ENCODE measurements around the gene FMN1.

DNA sequence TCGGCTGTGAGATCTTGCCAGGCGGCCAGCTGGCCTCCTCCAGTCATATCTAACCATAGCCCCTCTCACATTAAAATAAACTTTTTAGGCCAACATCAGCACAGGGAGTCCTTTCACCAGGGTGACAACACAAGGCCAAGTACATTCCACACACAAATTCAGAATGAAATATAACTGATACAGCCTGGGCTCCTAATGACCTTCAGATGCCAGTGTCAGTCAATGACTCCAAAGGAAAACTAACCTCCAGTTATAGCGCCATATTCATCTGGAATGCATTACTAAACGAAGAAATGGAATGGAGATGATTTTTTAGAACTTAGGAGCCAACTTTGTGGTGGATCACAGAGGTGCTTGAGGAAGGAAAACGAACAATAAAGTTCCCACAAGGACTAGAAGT is 271.3 kb downstream of the FMN1 start:
- TF ChIP-seq, protein P1, sequence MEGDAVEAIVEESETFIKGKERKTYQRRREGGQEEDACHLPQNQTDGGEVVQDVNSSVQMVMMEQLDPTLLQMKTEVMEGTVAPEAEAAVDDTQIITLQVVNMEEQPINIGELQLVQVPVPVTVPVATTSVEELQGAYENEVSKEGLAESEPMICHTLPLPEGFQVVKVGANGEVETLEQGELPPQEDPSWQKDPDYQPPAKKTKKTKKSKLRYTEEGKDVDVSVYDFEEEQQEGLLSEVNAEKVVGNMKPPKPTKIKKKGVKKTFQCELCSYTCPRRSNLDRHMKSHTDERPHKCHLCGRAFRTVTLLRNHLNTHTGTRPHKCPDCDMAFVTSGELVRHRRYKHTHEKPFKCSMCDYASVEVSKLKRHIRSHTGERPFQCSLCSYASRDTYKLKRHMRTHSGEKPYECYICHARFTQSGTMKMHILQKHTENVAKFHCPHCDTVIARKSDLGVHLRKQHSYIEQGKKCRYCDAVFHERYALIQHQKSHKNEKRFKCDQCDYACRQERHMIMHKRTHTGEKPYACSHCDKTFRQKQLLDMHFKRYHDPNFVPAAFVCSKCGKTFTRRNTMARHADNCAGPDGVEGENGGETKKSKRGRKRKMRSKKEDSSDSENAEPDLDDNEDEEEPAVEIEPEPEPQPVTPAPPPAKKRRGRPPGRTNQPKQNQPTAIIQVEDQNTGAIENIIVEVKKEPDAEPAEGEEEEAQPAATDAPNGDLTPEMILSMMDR (IDR thresholded peaks at IDR 0.05 in 4 of 5, conservative IDR thresholded peaks at IDR 0.05 in 1 of 5): no peak
- no peak for TF ChIP-seq POLR2A (IDR thresholded peaks at IDR 0.05)

Data from gastrocnemius medialis (tissue), 4 donors.